Measurements from ENCODE around the gene MYO7B.

The MYO7B gene

DNA sequence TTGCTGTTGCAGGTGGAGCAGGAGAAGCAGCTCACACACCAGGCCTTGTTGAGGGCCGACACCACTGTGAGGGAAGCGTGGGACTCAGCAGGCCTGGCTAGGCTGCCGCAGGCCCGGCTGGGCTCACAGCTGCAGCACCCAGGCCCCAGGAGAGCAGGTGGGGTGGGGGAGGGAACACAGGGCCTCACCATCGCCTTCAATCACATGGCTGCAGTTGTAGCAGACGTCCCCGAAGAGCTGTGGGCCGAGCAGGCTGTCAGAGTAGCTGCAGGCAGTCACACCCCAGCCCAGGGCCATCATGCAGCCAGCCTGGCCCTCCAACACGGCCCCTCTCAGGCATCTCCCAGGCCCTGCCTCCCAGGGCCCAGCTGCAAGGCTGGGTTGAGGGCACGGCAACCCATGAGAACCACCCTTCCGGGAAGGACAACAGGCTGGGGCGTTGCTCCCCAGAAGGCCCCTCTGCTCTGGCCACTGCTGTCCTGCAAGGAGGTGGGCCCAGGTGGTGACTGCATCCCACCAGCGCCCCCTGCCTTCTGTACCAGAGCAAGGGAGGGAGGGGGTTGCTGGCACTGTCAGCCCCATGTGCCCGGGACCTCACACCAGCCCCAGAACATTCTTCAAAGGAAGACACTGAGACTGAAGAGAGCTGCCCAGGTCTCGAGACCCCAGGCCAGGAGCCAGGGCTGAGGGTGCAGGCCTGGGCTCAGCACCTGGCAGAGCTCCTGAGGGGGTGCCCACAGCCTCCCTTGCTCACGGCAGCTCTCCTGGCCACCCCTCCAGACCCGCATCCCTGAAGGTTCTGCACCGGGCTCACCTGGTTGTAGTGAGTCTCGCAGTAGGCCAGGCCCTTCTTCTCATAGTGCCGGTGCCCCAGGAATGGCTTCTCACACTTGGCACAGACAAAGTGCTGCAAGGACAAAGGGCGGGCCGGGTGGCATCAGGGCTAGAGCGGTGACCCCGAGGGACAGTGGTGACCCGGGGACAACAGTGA, 104.9 kb downstream of the MYO7B start:
- DNase-seq: peak; percentile 34

DNA sequence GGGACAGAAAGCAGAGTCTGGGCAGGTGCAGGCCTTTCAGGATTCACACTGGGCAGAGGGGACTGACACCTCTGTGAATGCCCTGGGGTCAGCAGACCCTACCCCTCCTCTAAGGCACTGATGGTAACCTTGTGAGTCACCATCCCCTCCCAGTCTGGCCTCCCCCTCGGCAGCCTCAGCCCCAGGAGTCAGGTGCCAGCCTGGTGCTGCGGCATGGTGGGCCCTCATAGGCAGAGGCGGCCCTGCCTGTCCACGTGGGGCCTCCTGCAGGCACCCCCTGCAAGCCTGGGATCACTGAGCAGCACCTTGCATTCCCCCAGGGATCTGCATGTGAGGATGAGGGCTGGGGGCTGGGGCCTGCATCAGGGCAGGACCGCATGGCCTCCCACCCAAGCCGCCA, 105.7 kb downstream of the MYO7B start:
- DNase-seq: no peak

DNA sequence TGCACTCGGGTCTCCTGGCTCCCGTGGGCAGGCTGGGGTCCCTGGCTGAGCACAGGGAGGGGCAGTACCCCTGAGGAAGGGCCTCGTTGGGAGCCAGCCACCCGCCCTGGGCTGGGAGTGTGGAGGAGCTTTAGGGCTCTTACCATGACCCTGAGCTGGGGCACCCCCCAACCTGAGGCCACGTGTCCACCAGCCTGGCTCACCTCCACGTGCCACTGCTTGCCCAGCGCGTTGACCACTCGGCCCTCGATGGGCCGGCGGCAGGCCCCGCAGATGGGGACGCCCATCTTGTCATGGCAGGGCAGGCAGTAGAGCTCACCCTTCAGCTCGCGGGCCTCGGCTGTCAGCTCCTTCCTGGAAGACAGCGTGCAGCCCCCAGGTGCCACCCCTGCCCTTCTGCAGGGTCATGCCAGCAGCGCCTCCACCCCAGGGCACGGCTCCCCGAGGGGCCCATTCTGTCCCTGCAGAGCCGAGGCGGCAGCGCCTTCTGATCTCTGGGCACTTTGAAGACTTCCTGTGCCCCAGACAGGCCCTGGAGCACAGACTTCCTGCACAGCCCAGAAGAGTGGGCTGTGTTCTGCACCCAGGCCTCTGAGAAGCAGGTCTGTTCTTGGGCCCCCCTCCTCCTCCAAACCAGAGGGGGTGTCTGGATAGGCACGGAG, 106.5 kb downstream of the MYO7B start:
- peak; percentile 46 for DNase-seq

DNA sequence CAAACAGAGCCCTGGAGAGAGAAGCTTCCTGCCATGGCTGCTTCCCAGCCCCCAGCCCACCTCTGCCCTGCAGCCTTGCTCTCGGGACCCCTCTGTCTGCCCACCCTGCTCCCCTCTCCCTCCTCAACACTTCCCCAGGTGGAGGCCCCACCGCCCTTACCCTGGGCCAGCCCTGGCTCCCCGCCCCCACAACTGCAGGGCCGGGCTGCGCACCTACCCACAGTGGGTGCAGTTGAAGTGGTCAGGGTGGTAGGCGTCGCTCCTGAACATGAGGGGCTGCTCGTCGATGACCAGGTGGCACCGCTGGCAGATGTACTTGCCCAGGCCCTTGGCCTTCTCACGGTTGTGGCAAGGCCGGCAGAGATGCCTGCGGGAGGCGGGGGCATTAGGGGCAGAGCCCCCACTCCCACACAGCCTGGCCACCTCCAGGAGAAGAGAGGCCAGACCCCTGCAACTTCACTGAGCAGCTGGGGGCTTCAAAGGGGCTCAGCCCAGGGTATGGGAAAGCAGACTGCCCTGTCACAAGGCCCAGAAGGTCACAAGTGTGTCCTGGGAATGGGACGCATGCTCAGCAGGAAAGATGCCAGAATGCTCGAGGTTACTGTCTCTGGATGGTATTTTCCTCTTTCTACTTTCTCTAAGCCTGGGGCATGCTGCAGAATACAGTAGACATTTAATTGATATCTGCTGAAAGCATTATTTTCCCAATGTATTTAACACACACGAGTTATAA, 107.4 kb downstream of the MYO7B start:
- no peak for DNase-seq

DNA sequence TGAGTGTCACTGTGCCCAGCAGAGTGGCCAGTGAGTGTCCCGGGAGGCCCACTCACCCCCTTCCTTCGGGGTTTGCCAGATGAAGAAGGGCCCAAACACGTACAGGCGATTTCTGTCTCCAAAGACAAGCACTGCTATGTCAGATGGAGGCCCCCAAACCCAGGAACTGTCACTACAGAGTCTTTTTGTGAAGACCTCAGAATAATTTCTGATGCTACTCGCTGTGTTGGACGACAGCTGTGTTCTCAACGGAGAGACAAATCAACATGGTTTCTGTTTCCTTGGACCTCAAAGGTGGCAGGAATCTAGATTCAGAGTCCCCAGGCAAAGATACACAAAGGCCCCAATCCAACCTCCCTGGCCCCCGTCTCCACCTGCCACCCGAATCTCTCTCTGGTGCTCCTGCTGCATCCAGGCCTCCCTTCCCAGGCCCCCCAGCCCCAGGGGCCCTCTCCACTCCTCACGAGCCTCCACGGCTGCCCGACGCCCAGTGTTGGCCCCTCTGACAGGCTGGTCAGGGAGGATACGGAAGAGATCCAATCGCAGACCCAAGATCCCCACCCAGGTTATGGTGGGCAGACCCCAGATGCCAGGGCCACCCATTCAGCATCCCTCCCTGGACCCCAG, 108.1 kb downstream of the MYO7B start:
- no peak for DNase-seq

DNA sequence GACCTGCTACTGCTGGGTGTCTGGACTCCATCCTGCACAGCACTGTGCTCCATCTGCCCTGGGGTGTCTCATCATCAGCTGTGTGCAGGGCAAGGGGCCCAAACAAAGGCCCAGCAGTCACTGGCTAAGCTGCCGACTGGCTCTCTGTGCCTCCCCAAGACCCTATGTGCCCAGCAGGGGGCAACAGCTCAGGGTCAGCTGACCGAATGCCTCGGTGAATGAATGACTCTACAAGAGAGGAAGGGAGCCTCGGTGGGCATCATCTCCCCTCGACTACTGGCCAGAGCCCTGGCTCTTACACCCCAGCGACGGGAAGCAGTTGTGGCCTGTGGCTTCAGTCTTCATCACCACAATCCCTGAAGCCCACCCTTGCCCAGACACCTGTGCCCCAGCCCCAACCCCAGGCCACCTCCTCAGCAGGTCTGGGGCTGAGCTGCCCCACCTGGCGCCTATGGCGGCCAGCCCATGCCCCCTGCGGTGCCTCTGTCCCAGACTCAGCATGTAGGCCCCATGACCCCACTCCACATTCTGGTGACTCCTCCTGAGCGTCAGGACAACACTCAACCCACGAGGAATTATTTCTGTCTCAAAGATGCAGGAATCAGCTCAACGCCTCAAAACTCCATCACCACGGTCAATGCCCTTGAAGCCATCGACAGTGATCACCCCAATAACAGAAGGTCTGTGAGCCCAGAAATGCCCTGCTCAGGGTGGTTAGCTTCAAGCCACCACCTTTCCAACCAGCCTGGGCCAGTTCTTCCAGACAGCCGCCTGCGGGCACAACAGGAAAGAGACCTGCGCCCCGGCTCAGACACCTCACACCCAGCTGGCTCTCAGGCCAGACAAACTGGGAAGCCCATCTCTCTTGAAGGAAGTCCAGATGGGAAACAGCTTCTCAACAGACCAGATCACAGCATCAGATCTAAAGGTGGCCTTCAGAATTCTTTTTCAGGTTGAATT, 108.9 kb downstream of the MYO7B start:
- DNase-seq: no peak

DNA sequence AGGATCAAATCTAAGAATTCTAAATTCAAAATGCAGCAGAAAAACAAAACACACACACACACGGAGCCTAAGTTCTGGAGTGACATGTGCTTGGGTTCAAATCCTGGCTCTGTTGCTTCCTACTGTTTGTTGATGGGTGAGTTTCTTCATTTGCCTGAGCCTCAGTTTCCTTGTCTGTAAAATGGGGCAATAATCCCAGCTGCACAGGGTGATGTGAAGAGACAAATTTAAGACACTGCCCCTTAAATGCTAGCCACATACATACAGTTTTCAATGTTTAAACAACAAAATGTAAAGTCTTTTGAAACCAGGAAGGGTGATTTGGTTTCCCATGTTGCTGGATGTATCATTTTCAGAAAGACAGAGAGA, 109.5 kb downstream of the MYO7B start:
- DNase-seq: no peak

DNA sequence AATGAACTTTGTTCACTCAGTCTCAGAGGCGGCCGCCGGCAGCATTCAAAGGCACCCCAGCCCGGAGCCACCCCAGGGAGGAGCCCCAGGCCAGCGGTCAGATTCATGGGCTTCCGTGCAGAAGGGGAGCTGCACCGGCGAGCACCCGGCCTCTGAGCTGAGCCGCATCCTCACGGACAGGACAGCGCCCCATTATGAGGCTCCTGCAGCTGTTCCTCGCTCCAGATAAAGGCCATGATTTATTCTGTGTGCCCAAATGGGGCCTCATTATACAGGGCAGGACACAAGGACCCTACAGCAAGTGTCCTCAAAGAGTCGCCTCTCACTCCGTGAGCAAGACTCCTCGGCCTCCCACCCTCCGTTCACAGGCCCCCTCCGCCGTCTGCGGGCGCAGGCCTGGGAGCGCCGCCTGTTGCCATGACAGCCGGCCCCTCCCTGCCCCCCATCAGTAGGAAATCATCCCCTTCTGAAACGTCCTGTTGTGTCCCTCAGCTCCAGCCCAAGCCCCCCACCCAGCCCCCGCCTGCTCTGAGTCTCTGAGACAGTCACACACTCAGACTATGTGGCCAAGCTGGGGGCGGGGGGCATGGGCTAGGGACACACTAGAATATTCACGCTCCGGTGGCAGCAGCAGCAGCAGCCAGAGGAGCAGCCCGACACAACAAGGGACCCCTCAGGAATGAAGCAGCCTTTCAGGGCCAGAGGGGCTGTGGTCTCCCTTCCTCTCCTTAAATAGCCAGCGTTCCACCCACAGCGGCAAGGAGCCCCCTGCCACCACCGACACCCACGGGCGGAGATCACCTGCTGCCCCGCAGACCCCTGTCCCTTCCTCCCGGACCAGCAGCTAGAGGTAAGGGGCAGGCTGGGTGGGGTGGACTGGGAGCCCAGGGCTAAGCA, 110.2 kb downstream of the MYO7B start, which contains the start of gene GPR17:
GPR17 (plus strand) TSS at position 759 of the 897 bp plus-strand sequence. CDS start 4,583 bp downstream, outside the sequence.
- no peak for DNase-seq

DNA sequence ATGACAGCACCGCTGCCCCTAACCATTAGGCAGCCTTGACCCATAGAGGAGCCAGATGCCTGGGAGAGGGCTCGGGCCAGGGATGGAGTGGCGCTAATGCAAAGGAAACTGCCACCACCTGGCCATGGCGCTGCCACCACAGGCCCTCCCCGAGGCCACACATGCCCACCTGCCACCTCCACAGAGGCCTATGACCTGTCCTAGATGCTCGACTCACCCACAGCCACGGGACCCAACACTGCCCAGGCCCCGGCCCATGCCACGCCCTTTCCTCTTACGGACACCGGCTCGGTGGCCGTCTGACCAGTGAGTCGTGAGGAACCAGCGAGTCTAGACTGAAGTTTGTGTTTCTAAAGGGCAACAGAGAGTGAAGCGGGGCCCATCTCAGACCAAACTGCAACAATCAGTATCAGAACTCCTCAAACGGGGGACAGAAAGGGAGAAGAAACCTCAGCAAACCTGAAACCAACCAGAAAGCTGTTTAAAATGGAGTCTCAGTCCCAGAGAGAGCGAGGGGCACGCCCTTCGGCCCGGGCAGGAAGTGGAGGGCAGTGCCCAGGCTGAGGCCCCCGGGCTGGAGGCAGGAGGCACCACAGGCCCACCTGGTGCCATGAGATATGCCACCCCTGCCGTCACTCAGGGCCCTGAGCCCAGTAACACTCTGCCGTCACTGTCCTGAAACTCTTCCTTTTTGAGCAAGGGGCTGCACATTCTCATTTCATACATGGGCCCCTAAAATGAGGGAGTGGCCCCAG, 111.2 kb downstream of the MYO7B start:
- DNase-seq: no peak

DNA sequence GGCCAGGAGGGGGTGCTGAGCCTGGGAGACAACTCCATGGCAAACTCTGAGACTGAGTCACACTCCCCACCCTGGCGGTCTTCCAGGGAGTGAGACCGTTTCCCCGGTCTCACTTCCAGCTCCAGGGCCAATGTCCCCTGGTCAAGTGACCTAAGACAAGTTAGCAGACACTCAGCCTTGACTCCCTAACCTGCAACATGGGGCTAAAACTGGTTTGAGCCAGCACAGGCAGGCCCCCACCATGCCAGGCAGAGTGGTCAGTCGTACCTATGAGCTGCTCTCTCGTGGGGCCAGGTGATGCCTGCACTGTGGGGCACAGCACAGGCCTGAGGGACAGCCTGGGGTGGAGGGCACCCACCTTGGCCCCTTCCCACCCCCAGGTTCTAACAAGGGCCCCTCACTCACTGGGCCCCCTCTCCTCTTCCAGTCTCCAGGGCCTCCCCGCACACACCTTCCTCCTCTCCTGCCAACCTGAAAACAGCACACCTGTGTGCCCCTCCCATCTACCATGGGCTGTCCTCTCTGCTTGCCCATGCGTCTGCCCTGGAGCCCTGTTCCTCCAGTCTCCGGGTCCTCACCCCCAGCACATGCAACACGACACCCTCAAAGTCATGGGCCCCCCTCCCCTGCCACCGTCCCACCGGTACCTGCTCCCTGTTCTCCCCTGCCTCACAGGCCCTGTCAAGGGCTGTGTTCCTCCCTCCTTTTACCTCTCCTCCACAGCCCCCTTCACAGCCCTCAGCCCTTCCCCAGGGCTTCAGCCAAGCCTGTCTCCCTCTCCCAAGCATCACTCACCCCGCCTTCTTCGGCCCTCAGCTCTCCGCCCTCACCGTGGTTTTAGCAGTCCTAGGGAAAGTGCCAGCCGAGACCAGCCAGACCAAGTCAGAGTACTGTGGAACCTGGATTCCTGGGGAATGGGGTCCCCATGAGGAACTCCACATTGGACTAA, 112.0 kb downstream of the MYO7B start:
- DNase-seq: no peak

DNA sequence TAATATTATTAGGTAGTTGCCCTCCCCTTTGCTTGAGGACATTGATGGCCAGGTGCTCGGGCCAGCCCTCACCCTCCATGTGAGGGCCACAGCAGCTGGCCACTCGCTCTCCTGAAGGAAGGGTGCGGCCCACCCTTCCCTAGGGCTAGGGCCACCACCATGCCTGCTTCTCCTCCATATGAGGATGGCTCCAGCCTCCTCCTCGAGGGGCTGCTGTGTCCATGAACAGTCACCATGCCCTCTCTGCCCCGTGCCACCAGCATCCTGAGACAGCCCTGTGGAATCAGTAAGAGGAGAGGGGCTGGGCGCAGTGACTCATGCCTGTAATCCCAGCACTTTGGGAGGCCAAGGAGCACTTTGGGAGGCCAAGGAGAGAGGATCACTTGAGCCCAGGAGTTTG, 112.8 kb downstream of the MYO7B start:
- DNase-seq: no peak

DNA sequence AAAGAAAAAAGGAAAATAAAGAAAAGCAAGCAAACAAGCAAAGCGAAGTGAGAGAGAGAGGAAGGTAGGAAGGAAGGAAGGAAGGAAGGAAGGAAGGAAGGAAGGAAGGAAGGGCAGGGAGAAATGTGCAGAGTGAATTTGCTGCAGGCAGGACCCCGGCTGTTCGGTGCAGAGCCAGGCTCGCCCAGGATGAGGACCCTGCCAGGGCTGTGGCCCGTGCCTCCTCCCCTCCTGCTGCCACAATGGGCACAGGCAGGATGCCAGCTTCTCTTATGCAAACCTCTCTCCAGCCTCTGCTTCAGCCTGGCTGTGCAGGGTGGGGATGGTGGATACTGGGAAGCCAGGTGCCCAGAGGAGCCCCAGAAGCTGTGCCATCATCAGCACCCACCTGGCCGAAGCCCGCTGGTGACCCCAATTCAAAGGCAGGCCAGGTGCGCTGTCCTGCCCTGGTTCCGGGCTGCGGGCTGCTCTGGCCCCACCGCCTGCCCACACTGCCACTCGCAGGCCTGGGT, 113.7 kb downstream of the MYO7B start:
- DNase-seq: no peak

DNA sequence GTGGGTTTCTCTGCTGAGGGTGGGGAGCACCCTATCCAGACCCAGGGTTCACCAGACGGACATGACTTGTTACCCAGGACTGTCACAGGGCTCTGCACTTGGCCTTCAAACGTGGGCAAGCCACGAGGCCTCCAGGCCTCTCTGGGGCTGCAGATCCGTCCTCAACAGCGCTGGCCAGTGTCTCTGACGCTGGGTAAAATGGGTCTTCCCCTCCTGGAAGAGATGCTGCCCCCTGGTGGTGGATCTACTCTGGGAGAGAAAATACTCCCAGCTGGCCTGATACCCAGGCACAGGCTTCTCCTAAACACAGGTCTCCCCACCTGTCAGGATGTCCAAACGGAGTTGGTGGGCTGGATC, 114.2 kb downstream of the MYO7B start:
- DNase-seq: peak; percentile 83

DNA sequence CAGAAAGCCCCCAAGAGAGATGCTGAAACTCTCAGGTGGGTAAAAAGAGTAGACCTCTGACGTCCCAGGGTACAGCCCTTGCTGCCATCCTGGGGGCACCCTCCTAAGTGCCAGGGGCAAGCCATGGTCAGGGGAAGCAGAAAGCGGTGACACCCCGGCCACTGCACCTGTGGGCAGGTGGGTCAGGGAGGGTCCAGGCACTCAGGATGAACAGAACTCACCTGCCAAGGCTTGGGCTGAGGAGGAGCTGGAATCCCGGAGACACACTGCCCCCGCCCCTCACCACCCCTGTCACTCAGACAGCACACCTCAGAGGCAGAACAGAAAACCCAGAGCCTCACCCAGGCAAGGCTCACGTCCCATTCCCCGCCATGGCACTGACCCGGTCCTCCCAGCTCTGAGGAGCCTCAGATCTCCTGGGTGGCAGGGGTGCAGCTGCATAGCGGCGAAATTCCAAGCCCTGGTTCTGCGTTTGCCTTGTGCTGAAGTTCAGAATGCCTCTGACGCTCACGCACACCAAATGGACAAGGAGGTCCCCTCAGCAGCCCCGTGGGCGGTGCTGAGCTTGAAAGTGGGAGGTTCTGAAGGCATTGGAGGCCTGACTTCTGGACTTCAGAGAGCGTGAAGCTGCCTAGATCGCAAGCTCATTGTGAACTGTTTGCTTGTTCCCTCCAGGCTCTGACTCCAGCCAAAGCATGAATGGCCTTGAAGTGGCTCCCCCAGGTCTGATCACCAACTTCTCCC, 114.7 kb downstream of the MYO7B start:
- DNase-seq: no peak

DNA sequence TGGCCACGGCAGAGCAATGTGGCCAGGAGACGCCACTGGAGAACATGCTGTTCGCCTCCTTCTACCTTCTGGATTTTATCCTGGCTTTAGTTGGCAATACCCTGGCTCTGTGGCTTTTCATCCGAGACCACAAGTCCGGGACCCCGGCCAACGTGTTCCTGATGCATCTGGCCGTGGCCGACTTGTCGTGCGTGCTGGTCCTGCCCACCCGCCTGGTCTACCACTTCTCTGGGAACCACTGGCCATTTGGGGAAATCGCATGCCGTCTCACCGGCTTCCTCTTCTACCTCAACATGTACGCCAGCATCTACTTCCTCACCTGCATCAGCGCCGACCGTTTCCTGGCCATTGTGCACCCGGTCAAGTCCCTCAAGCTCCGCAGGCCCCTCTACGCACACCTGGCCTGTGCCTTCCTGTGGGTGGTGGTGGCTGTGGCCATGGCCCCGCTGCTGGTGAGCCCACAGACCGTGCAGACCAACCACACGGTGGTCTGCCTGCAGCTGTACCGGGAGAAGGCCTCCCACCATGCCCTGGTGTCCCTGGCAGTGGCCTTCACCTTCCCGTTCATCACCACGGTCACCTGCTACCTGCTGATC, 115.4 kb downstream of the MYO7B start:
- DNase-seq: no peak

DNA sequence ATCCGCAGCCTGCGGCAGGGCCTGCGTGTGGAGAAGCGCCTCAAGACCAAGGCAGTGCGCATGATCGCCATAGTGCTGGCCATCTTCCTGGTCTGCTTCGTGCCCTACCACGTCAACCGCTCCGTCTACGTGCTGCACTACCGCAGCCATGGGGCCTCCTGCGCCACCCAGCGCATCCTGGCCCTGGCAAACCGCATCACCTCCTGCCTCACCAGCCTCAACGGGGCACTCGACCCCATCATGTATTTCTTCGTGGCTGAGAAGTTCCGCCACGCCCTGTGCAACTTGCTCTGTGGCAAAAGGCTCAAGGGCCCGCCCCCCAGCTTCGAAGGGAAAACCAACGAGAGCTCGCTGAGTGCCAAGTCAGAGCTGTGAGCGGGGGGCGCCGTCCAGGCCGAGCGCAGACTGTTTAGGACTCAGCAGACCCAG, 115.9 kb downstream of the MYO7B start:
- no peak for DNase-seq

DNA sequence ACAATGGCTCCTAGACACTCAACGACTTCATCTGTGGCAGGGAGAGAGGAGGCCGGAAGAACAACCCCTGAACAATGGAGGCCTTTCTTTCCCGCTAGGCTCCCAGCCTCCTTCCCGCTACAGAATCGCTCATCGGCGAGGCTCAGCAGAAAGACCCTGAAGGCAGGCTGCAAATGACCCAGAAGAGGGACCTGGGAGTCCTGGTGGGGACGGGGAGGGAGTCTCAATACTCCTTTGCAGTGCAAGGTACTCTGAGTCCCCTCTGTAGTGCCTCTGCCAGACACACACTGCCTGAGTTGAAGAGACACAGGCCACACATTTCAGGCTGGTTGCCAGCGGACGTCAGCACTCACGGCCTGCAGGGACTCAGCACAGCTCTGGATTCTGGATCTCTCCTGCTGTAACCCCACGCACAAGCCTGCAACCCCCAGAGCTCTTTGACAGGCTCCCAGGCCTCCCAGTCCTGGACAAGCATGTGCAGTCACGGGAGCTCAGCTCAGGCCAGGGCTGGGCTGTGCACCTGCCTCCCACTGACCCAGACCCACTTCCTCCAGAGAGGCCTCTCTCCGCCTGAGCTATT, 116.6 kb downstream of the MYO7B start:
- DNase-seq: no peak

Measured in stimulated activated CD4-positive, alpha-beta T cell treated with anti-CD3 and anti-CD28 coated beads, Interleukin-12 subunit alpha, Interleukin-12 subunit beta, amount 100 ng/mL, for 4 hours (primary cell).